ENCODE measurements around the gene MERTK. TPM values are rescaled to one million over a fixed set of nuclear protein-coding genes. Genes with fewer than 3 reads are reported as not detected.
"Not testable (repeated sequence)": the region's sequence is repeated elsewhere in the genome, so short reads cannot be mapped to it uniquely, and the experiment has no call there.

Gene MERTK
- 0.38 and 0.46 TPM in 2 replicates for total RNA-seq (2014; rRNA removed)
- polyA plus RNA-seq (2012), result 0.23 TPM

DNA sequence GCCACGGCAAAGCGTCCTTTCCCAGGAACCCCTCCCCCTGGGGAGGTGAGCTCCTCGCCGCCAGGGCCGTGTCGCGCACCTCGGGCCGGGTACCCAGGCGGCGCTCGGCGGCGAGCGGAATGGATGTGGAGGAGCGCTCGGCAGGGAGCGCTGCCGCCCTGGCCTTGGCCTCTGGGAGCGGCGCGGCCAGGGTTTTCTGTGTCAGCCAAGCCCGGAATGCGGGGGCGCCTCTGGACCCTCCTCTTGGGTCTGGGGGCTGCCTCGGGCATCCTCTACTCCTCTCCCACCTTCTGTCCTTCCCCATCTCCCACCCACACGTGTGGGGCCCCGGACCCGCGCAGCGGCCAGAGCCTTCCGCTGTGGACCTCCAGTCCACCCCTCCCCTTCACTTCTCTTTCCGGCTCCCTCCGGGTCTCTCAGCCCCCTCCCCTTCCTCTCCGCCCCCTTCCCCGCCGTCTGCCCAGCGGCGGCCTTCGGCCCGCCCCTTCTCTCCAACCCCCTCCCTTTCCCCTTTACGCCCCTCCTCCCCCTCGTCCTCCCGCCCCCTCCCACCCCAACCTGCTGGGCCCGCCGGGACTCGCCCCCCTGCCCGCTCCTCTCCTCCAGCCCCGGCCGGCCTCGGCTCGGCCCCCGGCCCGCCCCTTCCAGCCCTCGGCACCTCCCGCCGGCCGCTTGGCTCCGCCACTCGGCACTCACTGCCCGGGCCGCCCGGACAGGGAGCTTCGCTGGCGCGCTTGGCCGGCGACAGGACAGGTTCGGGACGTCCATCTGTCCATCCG lies at the start of gene MERTK:
MERTK (plus strand) TSS at position 684 of the 779 bp plus-strand sequence. CDS start 129 bp downstream, outside the sequence.
- peak; percentile 57 for DNase-seq (ENCODE audit: low read depth)

DNA sequence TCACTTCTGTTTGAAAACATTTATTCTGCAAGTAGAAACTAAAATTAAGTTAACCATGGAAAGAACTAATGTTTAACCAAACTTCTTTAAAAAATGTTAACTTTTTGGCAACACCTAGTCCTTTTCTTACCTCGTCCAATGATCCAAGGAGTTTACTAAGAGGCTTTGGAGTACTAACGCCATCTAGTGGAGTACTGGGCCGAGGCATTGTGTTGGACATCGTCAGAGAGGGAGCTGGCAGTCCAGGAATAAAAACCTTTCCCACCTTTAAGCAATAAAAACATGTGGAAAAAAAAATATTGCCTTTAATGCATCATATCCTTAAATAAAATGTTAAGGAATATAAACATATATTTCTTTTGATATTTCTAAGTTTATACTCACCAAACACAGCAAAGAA lies 47.8 kb upstream of the MERTK start:
- DNase-seq (ENCODE audit: low read depth), result not testable (repeated sequence)

DNA sequence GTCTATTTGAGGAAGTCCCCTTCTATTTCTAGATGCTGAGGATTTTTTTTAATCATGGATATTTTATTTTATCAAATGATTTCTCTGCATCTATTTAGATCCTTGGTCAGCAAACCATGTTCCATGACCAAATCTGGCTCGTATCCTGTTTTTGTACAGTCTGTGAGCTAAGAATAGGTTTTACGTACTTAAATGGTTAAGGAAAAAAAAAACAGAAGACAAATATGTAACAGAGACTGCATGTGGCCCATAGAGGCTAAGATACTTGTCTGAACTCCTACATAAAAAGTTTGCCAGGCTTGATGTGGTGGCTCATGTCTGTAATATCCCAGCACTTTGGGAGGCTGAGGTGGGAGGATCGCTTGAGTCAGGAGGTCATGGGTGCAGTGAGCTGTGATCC lies 45.9 kb upstream of the MERTK start:
- not testable (repeated sequence) for DNase-seq (ENCODE audit: low read depth)

DNA sequence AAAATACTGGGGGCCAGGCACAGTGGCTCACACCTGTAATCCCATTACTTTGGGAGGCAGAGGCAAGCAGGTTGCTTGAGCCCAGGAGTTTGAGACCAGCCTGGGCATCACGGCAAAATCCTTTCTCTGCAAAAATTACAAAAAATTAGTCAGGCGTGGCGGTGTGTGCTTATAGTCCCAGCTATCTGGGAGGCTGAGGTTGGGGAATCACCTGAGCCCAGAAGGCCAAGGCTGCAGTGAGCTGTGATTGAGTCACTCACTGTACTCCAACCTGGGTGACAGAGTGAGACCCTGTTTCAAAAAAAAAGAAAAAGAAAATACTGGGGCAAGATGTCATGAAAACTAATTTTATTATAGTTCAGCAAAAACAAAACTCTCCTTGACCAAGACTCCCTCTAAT lies 38.4 kb upstream of the MERTK start:
- DNase-seq (ENCODE audit: low read depth), result not testable (repeated sequence)

DNA sequence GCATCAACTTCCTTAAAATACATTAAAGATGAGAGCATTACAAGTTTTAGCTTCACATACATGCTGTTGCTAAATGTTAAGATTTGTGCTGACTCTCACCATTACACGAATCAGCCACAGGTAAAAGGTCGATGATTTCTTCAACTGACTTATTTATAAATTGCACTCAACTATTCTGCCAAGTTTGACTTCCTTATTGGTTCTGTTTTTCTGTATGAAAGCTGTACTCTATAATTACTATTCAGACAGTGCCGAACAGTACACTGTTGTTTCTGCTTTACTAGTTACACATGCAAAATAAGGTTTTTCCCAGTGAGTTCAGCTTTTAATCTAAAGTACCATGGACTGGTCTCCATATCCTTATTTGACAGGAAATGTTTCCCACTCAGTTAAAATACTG lies 33.3 kb upstream of the MERTK start:
- DNase-seq (ENCODE audit: low read depth), result not testable (repeated sequence)

DNA sequence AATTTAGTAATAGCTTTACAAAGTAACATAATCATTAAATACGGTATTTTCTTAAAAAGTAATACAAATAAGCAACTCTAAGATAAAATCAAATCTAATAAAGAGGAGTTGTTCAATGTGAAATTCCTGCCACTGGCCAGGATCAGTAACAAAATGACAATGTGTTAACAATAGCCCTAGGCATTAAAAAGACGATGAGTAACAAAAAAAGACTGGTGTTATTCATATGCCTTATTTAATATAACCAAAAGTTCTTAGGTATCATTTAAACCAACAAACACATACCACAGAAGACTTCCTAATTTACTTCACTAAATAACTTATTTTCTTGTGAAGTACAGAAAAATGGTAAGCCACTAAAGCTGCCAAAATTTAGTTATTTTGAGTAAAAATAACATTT lies 25.6 kb upstream of the MERTK start:
- DNase-seq (ENCODE audit: low read depth), result not testable (repeated sequence)

DNA sequence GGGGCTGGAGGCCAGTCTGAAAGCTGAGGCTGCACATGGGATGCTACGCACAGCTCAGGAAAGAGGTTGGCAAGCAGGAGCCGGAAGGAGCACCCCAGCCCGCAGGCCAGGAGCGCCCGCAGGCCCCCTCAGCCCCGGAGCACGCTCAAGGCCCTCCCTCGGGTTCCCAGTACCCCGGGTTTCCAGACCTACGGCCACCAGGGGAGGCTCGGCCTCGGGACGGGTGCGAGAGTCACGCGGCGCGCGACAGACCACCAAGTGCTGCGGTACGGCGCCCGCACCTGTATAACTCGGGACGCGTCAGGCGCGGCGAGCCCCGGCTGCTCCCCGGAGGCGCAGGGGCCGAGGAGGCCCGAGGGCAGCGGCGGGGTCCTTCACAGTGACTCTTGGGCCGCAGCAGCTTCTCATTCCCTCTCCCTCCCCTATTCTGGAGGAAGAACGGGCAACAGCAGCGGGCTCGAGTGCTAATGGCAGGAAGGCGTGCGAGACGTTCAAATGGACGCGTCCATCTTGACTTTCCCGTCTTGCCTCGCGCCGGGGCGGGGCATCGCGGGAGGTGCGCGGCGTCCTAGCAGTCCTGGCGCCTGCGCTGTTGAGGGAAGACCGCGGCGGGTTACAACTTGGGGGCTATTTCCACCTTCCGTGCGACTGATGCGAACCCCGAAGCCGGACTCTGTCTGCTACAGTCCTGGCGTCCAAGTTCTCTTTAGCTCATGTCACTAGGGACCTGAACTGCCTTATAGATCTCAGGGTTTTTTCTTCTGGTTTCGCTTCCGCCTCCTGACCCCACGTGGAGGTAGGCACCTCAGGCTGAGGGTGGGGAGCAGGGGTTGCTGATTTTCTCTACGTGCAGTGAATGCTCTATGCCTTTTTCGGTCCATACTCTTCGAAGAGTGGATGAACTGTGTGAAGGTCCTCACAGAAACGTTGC lies 14.5 kb upstream of the MERTK start, which contains the start of gene ANAPC1:
ANAPC1 (minus strand) TSS at position 533 of the 931 bp plus-strand sequence. CDS start 3,368 bp downstream, outside the sequence.
- peak; percentile 81 for DNase-seq (ENCODE audit: low read depth)

DNA sequence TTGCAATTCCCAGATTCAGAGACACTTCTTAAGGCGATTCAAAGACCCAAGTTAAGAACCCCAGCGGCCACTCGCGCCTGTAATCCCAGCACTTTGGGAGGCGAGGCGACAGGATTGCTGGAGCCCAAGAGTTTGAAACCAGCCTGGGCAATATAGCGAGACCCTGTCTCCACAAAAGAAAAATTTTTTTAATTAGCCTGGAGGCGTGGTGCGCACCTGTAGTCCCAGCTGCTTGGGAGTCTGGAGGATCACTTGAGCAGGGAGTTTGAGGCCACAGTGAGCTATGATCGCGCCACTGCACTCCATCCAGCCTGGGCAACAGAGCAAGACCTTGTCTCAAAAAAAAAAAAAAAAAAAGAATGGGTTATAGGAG lies 13.8 kb upstream of the MERTK start:
- no peak for DNase-seq (ENCODE audit: low read depth)

DNA sequence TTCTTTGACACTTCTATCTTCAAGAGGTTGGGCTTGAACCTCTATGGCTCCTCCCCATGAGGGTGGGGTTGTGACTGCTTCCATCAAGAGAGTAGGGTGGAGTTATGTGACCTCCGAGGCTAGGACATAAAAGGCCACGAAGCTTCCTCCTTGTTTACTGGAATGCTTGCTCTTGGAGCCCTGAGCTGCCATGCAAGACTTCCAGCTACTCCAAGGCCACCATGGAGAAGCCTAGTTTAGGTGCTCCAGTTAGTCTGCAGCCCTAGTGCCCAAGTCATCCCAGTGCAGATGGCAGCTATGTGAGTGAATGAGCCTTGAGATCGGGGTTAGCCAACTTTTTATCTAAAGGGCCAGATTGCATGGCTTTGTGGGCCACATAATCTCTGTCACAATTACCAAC lies 2.4 kb upstream of the MERTK start:
- no peak for DNase-seq (ENCODE audit: low read depth)

DNA sequence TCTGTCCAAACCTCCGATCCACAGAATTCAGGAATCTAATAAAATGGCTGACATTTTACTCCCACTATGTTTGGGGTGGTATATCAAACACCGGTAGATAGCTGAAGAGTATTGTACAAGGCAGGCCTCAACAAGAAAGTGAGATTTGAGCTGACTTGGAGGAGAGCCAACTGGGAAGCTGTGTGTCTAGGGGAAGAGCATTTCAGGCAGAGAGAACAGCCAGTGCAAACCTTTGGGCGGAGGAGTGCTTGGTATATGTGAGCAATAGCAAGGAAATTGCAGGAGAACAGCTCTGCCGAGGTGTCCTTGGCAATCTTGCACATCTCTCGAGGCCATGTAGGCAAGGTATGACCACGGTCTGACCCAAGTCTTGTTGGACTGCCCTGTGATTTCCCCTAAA lies 1.8 kb upstream of the MERTK start:
- DNase-seq (ENCODE audit: low read depth), result no peak

DNA sequence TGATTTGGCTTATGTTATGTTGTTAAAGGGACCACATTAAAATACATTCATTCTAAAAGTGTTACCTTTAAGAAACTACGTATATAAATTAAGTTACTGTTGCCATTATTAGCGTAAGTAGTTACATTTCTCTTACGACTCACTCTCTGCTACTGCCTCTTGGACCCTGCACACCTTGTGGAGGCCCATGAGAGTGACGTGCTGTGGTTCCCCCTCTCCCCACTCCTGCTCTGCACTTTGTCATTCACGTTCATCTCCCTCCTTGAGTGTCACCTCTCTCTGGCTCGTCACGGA lies 830 bp upstream of the MERTK start:
- DNase-seq (ENCODE audit: low read depth), result no peak

DNA sequence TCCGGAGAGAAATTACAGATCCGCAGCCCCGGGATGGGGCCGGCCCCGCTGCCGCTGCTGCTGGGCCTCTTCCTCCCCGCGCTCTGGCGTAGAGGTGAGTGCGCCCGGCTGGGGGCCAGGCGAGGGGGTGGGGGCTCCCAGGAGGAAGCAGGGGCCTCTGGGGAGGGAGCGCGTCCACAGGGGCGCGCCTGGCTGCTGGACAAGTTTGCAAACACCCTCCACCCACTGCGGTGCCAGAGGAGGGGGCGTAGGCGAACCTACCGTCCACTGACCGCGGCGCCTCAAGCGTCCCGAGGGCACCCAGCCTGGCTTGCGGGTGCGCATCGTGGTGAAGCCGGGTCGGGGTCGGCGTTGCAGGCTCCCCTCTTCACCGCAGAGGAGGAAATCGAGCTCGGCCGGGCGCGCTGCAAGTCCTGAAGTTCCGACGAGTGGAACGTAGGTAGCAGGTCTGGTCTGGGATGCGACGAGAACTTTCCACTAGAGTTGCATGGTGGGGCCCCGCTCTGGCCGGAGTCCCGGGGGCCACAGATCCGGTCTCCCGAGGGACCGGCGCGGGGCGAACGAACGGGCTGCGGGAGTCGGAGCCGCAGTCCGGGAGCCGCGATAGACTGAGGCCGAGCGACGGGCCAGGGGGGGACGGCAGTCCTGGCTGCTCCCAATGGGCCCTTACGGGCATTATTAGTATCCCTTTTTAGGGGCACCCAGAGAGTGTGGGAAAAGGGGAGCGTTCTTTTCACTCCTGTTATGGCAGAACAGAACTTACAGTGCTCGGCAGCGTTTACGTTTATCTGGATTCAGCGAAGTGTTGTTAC lies 502 bp downstream of the MERTK start:
- no peak for DNase-seq (ENCODE audit: low read depth)

DNA sequence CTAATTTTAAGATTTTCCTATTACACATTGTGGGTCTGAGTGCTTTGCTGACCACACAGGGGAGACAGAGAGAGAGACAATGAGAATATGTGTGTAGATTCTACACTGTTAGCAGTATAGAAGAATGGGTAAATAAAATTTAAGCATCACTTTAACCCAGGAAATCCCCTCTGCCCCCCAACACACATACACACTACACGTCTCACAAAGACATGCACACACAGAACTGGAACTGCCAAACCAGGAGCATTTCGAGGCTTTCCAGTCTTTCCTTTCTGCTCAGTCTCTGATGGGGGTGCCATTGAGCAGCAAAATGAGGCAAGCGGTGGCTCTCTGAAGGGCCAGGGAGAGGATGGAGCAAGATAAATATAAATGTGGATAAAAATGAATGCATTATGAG lies 2.5 kb downstream of the MERTK start:
- peak; percentile 50 for DNase-seq (ENCODE audit: low read depth)

DNA sequence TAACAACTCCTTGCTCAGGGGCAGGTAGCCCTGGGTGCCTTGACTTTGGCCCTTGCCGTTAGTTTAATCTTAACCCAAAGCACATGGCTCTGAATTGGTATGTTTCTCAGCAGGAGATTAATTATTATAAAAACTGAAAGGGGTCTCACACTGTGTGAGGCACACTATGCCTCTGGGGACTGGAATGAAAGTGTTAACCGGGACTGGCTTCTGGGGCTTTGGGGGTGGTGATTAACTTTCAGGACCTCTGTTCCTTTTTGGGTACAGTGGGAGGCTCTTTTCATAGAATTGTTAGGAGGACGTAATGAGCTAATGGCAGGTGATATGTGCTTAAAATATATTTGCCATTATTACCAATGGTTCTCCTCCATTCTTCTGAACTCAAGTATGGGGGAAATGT lies 5.1 kb downstream of the MERTK start:
- DNase-seq (ENCODE audit: low read depth), result no peak

DNA sequence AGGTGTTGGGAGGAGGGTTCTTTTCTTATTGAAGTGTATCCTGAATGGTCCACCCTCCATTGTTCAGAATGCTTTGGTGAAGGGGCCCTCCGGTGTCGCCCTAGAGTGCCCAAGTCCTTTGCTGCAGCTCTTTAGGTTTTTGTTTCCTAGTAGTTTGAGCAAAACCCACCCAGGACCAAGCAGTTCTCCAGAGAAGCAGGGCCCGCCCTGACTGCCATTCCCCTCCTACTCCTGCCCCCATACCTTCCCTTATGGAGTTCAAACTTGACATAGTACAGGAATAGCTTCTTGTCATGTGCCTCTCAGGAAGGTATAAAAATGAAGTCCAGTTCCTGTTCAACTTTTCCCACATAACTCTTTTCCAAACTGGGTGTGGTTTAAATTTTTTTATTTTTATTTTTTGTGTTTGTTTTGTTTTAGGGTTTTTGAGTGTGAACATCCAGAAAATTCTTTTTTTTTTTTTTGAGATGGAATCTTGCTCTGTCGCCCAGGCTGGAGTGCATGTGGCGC lies 5.6 kb downstream of the MERTK start:
- no peak for DNase-seq (ENCODE audit: low read depth)

DNA sequence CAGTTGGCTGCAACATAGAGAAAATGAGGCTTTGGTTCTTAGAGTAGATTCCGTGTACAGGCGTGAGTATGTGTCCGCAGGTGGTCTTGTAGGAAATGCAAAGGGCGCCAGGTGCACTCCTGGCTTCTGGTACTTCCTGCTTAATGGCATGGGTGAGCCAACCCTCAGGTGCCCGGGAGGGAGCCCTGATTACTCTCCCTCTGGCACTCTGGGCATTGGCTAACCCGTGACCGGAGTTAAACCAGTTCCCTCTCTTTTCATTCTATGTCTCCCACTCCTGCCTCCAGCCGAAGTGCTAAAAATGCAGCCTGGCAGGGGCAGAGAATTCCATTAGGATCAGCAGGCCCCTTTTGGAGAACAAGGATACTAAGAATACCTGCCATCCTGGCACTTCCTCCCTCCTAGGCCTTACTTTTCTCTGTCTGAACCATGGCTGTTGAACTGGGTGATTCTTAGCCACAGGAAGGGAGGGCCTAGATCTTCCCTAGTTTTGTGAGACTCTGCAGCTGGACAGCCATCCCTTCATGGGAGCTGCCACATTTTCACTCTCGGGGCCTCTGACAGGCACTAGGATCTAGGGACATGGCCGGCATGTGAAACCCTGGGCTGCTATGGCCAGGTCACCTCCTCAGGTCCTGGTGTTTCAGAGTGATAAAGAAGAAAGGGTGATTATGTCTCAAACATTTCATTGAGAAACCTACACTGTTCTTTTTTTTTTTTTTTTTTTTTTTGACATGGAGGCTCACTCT lies 6.5 kb downstream of the MERTK start:
- DNase-seq (ENCODE audit: low read depth), result no peak

DNA sequence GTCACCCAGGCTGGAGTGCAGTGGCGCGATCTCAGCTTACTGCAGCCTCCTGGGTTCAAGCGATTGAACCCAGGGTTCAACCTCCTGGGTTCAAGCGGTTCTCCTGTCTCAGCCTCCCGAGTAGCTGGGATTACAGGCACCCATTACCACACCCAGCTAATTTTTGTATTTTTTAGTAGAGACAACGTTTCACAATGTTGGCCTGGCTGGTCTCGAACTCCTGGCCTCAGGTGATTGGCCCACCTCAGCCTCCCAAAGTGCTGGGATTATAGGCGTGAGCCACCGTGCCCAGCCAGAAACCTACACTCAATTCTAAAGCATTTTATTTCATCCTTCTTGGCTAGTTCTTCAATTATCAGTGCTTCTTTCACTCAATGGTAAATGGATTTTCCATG lies 7.1 kb downstream of the MERTK start:
- DNase-seq (ENCODE audit: low read depth), result not testable (repeated sequence)

DNA sequence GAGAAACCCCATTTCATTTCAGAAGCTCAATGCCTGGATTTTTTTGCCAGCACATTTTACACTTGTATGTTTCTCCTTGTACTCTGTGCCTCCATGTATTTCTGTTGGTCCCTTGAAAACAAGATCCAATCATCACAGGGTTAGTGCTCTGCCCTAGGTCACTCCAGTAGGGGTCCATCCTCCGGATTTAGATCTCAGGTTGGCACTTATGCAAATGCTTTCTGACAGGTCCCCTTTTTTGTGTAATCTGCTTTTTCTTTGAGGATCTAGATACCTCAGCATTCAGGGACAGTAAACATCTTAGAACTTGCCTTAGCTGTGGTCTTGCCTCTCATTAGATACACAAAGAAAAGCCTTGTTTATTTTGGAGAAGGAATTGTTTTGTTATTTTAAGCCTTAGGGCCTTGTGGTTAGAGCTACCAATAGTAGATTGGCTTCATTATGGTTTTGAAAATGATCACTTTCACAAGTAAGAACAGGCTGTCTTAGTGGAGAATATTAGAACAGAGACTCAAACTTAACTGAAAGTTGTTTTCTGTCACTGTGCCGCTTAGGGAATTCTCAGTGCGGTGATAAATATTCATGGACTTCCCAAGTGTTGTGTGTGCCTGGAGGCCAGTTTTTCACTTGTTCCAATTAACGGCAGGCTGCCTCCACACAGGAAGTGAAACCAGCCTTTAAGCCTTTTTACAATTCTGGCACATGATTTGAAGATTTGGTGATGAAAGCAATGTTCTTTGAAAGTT lies 7.8 kb downstream of the MERTK start:
- peak; percentile 17 for DNase-seq (ENCODE audit: low read depth)

DNA sequence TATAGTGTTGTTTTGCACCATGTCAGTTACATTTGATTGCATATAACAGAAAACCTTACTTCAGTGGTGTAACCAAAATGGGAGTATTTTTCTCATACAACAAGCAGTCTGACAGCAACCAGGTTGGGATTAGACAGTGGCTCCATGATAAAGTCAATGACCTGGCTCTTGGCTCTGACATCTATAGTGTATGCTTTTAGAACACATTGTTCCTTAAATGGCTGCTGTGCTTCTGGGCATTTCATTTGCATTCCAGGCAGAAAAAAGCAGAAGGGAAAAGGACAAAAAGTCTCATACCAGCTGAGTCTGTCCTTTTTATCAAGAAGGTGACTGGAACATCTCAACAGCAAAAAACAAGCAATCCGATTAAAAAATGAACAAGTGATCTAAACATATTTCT lies 10.2 kb downstream of the MERTK start:
- no peak for DNase-seq (ENCODE audit: low read depth)

DNA sequence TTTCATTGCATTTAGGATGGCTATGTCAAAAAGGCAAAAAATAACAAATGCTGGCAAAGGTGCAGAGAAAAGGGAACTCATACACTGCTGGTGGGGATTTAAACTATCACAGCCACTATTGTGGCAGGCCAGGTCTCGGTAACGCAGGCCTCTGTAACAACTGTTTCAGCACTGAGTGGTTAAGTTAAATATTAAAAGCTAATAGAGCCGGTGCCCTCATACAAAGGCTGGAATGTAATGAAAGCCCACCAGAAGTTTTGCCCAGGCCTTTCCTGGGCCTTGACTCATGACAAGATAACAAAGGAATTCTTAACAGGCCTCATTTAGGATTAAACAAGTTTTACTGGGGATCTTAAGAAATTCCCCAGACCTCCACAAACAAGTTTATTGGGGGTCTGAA lies 10.7 kb downstream of the MERTK start:
- DNase-seq (ENCODE audit: low read depth), result no peak
